Caco-2 (cell line): ENCODE measurements around the gene PCBP3. TPM values are rescaled to one million over a fixed set of nuclear protein-coding genes. Genes with fewer than 3 reads are reported as not detected.

Experiments used
- BruUV-seq: library from RNA; stranded (reverse); fragments of 400-500 nt; replicated peaks from 2 replicates; lab custom pipeline; 2021; lab: Mats Ljungman, UMichigan
- CTCF ChIA-PET: fragments of 300-600 bp; sonication (Branson Sonifier 250); formaldehyde crosslinking; loops from one replicate; lab custom pipeline; 2022; ENCODE audit warnings: antibody characterized with exemption; lab: Charles Lee
- POLR2A ChIA-PET: fragments of 300-600 bp; sonication (Branson Sonifier 250); formaldehyde crosslinking; loops from one replicate; lab custom pipeline; 2022; ENCODE audit warnings: antibody characterized with exemption; lab: Charles Lee
- DNase-seq, 2 experiments: peaks; one replicate each; pipeline versions ENCODE4 v3.0.0 to v3.0.0-alpha.2; 2020 to 2022
- H3K27me3 ChIP-seq: replicated peaks from 2 replicates; pipeline ENCODE4 v1.6.0; 2011; ENCODE audit warnings: low read length; ENCODE audit not compliant: control insufficient read depth, insufficient read depth
- H3K36me3 ChIP-seq: 2 replicates; pipeline ENCODE4 v1.5.1; 2011; ENCODE audit warnings: low read length; ENCODE audit not compliant: control insufficient read depth, insufficient read depth
- H3K4me1 ChIP-seq: fragments of 250-450 bp; sonication (Bioruptor Pico); 2 replicates; pipeline ENCODE4 v1.5.1; 2020; ENCODE audit warnings: mild to moderate bottlenecking
- H3K4me3 ChIP-seq: 2 replicates; pipeline ENCODE4 v1.5.1; 2011; ENCODE audit warnings: low read depth, mild to moderate bottlenecking, control low read depth, low read length
- H3K9me3 ChIP-seq: fragments of 250-450 bp; sonication (Bioruptor Pico); 2 replicates; pipeline ENCODE4 v1.5.1; 2020; ENCODE audit warnings: mild to moderate bottlenecking, moderate library complexity
- H3K27ac Mint-ChIP-seq: one replicate; pipeline ENCODE4 v1.8.0; 2022; ENCODE audit warnings: mixed read lengths; ENCODE audit not compliant: unreplicated experiment
- H3K27me3 Mint-ChIP-seq: one replicate; pipeline ENCODE4 v1.8.0; 2022; ENCODE audit warnings: mixed read lengths; ENCODE audit not compliant: insufficient read depth, unreplicated experiment
- H3K36me3 Mint-ChIP-seq: one replicate; pipeline ENCODE4 v1.8.0; 2022; ENCODE audit warnings: mild to moderate bottlenecking, mixed read lengths; ENCODE audit not compliant: insufficient read depth, unreplicated experiment
- H3K4me1 Mint-ChIP-seq: one replicate; pipeline ENCODE4 v1.8.0; 2022; ENCODE audit warnings: low read depth, mixed read lengths; ENCODE audit not compliant: unreplicated experiment
- H3K4me3 Mint-ChIP-seq: one replicate; pipeline ENCODE4 v1.8.0; 2022; ENCODE audit warnings: mild to moderate bottlenecking, moderate library complexity, mixed read lengths; ENCODE audit not compliant: unreplicated experiment
- H3K9me3 Mint-ChIP-seq: one replicate; pipeline ENCODE4 v1.8.0; 2022; ENCODE audit warnings: mixed read lengths; ENCODE audit not compliant: unreplicated experiment
- intact Hi-C: fragments of 100-400 bp; cut with micrococcal nuclease; formaldehyde crosslinking; loops from one replicate; pipeline ENCODE4 v1.10.0; 2022; ENCODE audit not compliant: unreplicated experiment
- total RNA-seq: library from RNA; stranded (reverse); gene quantifications from 2 replicates; pipeline ENCODE4 v1.2.3, GENCODE V29; 2022
- TF ChIP-seq, protein P1 (sequence below), 2 experiments: fragments of 200-600 bp in 1 of 2; IDR thresholded peaks; 1 replicate in 1 of 2; 2 replicates in 1 of 2; pipeline versions ENCODE4 v1.5.1 to v1.8.0; 2011 to 2022; ENCODE audit warnings: antibody characterized with exemption in 1 of 2, control low read depth in 1 of 2, inconsistent platforms in 1 of 2, low read depth in 1 of 2, low read length in 1 of 2, mild to moderate bottlenecking in 1 of 2, moderate library complexity in 1 of 2; ENCODE audit not compliant: insufficient read depth in 1 of 2, severe bottlenecking in 1 of 2, unreplicated experiment in 1 of 2

PCBP3 gene
- total RNA-seq, 1 experiment from 2014 or later: 0.75 TPM

GRCh38 chr21:45632160-45632559 lies 11.4 kb upstream of the PCBP3 start:
- no peak overlapping the region for H3K4me3 ChIP-seq
- H3K4me1 ChIP-seq: no peaks in the 10 kb centered on the region
- TF ChIP-seq, protein P1, sequence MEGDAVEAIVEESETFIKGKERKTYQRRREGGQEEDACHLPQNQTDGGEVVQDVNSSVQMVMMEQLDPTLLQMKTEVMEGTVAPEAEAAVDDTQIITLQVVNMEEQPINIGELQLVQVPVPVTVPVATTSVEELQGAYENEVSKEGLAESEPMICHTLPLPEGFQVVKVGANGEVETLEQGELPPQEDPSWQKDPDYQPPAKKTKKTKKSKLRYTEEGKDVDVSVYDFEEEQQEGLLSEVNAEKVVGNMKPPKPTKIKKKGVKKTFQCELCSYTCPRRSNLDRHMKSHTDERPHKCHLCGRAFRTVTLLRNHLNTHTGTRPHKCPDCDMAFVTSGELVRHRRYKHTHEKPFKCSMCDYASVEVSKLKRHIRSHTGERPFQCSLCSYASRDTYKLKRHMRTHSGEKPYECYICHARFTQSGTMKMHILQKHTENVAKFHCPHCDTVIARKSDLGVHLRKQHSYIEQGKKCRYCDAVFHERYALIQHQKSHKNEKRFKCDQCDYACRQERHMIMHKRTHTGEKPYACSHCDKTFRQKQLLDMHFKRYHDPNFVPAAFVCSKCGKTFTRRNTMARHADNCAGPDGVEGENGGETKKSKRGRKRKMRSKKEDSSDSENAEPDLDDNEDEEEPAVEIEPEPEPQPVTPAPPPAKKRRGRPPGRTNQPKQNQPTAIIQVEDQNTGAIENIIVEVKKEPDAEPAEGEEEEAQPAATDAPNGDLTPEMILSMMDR (IDR thresholded peaks at IDR 0.05; ENCODE audit: insufficient read depth in 1 of 2, low read depth in 1 of 2, low read length in 1 of 2, severe bottlenecking in 1 of 2, unreplicated experiment in 1 of 2): no peak
- H3K36me3 Mint-ChIP-seq: no peaks in the 10 kb centered on the region
- H3K4me1 Mint-ChIP-seq: no peaks in the 10 kb centered on the region
- no peak for DNase-seq
- CTCF ChIA-PET: no interaction called here
- H3K27me3 ChIP-seq: no peaks in the 10 kb centered on the region
- intact Hi-C loops: no loop called here
- 0 out of 2 replicates have a peak, but pooled peaks cover 5% of the 10 kb centered on the region for H3K9me3 ChIP-seq
- H3K4me3 Mint-ChIP-seq: no peak overlapping the region
- peaks cover 3% of the 10 kb centered on the region for H3K27me3 Mint-ChIP-seq
- no peak overlapping the region for H3K27ac Mint-ChIP-seq
- POLR2A ChIA-PET: no interaction called here
- no peaks in the 10 kb centered on the region for H3K36me3 ChIP-seq
- no peaks in the 10 kb centered on the region for H3K9me3 Mint-ChIP-seq
- BruUV-seq: no TSS peak

DNA sequence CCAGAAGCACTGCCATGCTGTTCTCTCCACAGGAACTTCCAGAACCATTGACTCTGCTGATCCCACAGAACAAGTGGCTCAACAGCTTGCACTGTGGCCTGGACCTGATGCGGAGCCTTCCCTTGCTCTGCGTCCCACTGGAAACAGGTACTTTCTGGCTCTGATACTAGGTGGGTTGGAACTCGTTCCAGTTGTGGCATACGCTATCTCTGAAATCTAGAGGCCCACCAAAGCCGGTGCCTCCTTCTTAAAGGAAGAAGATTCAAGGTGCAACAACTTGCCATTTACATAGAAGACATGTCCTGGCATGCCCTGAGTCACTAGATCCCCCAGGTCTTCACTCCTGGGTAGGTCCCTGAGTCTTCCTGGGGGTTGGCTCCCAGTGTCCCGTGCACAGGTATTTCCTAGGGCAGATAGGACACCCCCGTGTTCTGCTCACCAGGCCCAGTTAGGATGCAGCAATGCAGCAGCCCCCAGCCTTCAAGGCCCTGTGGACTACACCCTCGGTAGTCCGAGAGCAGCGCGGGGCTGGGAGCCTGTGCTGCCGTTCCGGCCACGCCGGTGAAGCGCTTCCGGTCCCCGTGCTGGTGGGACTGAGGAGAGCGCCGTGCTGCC lies 10.8 kb upstream of the PCBP3 start:
- Histone ChIP-seq H3K9me3 (0 out of 2 replicates have a peak, but pooled peaks cover 5% of the 10 kb centered on the region), H3K4me1 (no peaks in the 10 kb centered on the region), H3K4me3 (no peak overlapping the region), H3K36me3 (no peaks in the 10 kb centered on the region), H3K27me3 (no peaks in the 10 kb centered on the region)
- intact Hi-C loops: no loop called here
- TF ChIP-seq, protein P1 (IDR thresholded peaks at IDR 0.05; ENCODE audit: insufficient read depth in 1 of 2, low read depth in 1 of 2, low read length in 1 of 2, severe bottlenecking in 1 of 2, unreplicated experiment in 1 of 2): no peak
- H3K4me3 Mint-ChIP-seq: no peak overlapping the region
- H3K27ac Mint-ChIP-seq: no peak overlapping the region
- CTCF ChIA-PET: no interaction called here
- no TSS peak for BruUV-seq
- H3K36me3 Mint-ChIP-seq: no peaks in the 10 kb centered on the region
- peaks cover 3% of the 10 kb centered on the region for H3K27me3 Mint-ChIP-seq
- POLR2A ChIA-PET: no interaction called here
- H3K4me1 Mint-ChIP-seq: no peaks in the 10 kb centered on the region
- no peaks in the 10 kb centered on the region for H3K9me3 Mint-ChIP-seq
- no peak for DNase-seq

- Mint-ChIP-seq H3K27ac (no peak overlapping the region), H3K36me3 (no peaks in the 10 kb centered on the region), H3K27me3 (no peaks in the 10 kb centered on the region), H3K4me3 (no peak overlapping the region), H3K4me1 (no peaks in the 10 kb centered on the region), H3K9me3 (no peaks in the 10 kb centered on the region)
- intact Hi-C loops: no loop called here
- no peaks in the 10 kb centered on the region for H3K36me3 ChIP-seq
- 0 out of 2 replicates have a peak, but pooled peaks cover 5% of the 10 kb centered on the region for H3K9me3 ChIP-seq
- H3K4me1 ChIP-seq: no peaks in the 10 kb centered on the region
- no peaks in the 10 kb centered on the region for H3K27me3 ChIP-seq
- no peak for DNase-seq
- ChIA-PET POLR2A (no interaction called here), CTCF (interaction anchor here (1.2 kb wide), 1 partner anchor 78 kb away, joined by 3 read pairs; no protein-coding TSS in a partner anchor)
- BruUV-seq: no TSS peak
- H3K4me3 ChIP-seq: no peak overlapping the region
- TF ChIP-seq, protein P1 (IDR thresholded peaks at IDR 0.05; ENCODE audit: insufficient read depth in 1 of 2, low read depth in 1 of 2, low read length in 1 of 2, severe bottlenecking in 1 of 2, unreplicated experiment in 1 of 2): no peak
Measured at GRCh38 chr21:45634511-45635183, 8.9 kb upstream of the PCBP3 start.
